Measurements from ENCODE around the gene CASTOR1. TPM values are rescaled to one million over a fixed set of nuclear protein-coding genes. Genes with fewer than 3 reads are reported as not detected.

CASTOR1 gene
- total RNA-seq, 1 experiment from 2014 or later: 16.0 TPM

DNA sequence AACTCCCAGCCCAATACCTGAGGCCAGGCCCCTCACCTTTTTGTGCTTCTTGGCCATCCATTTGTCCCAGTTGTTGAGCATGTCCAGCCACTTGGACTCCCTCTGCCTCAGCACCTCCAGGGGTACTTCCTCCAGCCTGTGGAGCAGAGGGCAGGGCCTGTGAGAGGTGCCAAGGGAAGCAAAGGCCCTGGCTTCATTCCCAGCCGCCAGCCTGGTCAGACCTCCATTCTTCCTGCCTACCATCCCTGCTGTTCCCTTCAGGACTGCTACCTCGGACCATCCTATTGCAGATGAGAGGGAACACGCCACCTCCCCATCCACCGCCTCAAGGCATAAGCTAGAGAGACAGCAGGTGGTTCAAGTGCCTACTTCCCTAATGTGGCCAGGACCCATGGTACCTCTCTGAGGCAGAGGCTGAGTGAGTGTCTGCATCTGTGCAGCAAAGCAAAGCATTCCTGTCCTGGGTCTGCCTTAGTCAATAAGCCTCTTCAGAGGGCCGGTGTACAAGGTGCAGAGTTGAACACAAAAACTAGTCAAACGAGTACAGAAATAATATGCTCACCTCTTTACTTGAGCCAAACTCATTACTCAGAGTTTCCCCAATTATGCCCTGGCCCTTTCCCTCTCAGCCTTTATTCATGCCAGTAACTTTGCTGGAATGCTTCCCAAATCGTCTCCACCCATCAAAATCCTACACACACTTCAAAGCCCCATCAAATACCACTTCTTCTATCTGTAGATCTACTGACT lies 15.4 kb upstream of the CASTOR1 start:
- Mint-ChIP-seq H3K36me3 (no peaks in the 10 kb centered on the region; the same call in 1 of the 2 replicates), H3K4me1 (no peaks in the 10 kb centered on the region), H3K4me3 (no peak overlapping the region), H3K27ac (no peak overlapping the region), H3K9me3 (no peaks in the 10 kb centered on the region), H3K27me3 (ENCODE audit: low read depth) (no peaks in the 10 kb centered on the region)
- no peak for ATAC-seq
- POLR2A ChIA-PET: no interaction called here
- CTCF ChIA-PET: interaction anchor here (0.5 to 7.9 kb wide), 3 partner anchors 16 to 83 kb away, joined by 3 to 57 read pairs (median 3); partner anchors contain the start of genes CASTOR1 and RNF215
- TF ChIP-seq NR2C2 (CRISPR knock-in tag; IDR thresholded peaks at IDR 0.05) (no peak), TP53 (CRISPR knock-in tag; IDR thresholded peaks at IDR 0.05) (no peak), CREB1 (CRISPR knock-in tag; IDR thresholded peaks at IDR 0.05) (no peak), RORB (CRISPR knock-in tag; IDR thresholded peaks at IDR 0.05) (no peak), CREM (CRISPR knock-in tag; IDR thresholded peaks at IDR 0.05) (no peak), ZNF396 (CRISPR knock-in tag; IDR thresholded peaks at IDR 0.05; ENCODE audit: borderline replicate concordance) (no peak), ZNF317 (CRISPR knock-in tag; IDR thresholded peaks at IDR 0.05; ENCODE audit: borderline replicate concordance, low read depth) (no peak), ZNF423 (CRISPR knock-in tag; IDR thresholded peaks at IDR 0.05) (no peak)
- TF ChIP-seq, protein P1, sequence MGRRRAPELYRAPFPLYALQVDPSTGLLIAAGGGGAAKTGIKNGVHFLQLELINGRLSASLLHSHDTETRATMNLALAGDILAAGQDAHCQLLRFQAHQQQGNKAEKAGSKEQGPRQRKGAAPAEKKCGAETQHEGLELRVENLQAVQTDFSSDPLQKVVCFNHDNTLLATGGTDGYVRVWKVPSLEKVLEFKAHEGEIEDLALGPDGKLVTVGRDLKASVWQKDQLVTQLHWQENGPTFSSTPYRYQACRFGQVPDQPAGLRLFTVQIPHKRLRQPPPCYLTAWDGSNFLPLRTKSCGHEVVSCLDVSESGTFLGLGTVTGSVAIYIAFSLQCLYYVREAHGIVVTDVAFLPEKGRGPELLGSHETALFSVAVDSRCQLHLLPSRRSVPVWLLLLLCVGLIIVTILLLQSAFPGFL (CRISPR knock-in tag; IDR thresholded peaks at IDR 0.05; ENCODE audit: borderline replicate concordance): no peak
- TF ChIP-seq, protein P2, sequence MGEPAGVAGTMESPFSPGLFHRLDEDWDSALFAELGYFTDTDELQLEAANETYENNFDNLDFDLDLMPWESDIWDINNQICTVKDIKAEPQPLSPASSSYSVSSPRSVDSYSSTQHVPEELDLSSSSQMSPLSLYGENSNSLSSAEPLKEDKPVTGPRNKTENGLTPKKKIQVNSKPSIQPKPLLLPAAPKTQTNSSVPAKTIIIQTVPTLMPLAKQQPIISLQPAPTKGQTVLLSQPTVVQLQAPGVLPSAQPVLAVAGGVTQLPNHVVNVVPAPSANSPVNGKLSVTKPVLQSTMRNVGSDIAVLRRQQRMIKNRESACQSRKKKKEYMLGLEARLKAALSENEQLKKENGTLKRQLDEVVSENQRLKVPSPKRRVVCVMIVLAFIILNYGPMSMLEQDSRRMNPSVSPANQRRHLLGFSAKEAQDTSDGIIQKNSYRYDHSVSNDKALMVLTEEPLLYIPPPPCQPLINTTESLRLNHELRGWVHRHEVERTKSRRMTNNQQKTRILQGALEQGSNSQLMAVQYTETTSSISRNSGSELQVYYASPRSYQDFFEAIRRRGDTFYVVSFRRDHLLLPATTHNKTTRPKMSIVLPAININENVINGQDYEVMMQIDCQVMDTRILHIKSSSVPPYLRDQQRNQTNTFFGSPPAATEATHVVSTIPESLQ (CRISPR knock-in tag; IDR thresholded peaks at IDR 0.05): no peak
- TF ChIP-seq, protein P3, sequence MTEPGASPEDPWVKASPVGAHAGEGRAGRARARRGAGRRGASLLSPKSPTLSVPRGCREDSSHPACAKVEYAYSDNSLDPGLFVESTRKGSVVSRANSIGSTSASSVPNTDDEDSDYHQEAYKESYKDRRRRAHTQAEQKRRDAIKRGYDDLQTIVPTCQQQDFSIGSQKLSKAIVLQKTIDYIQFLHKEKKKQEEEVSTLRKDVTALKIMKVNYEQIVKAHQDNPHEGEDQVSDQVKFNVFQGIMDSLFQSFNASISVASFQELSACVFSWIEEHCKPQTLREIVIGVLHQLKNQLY (CRISPR knock-in tag; IDR thresholded peaks at IDR 0.05): no peak
- no peak for DNase-seq (ENCODE audit: low spot score)

DNA sequence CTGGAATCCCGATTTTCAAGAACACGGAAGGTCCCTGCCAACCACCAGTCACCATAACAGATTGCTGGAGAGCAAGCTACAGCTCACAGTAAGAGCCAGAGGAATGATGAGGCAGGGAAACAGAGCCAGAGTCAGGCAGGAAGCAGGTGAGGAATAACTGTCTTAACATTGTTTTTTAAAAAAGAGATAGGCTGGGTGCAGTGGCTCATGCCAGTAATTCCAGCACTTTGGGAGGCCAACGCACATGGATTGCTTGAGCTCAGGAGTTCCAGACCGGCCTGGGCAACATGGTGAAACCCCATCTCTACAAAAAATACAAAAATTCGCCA lies 13.5 kb upstream of the CASTOR1 start:
- Mint-ChIP-seq H3K27ac (peak overlapping the region; percentile 58), H3K4me1 (no peaks in the 10 kb centered on the region), H3K36me3 (no peaks in the 10 kb centered on the region; the same call in 1 of the 2 replicates), H3K27me3 (ENCODE audit: low read depth) (no peaks in the 10 kb centered on the region), H3K4me3 (no peak overlapping the region), H3K9me3 (no peaks in the 10 kb centered on the region)
- no peak for ATAC-seq
- CTCF ChIA-PET: interaction anchor here (0.6 to 7.9 kb wide), 5 partner anchors 14 to 933 kb away, joined by 3 to 57 read pairs (median 4); partner anchors contain the start of genes CASTOR1 and RNF215
- DNase-seq (ENCODE audit: low spot score): no peak
- POLR2A ChIA-PET: no interaction called here
- no peak for TF ChIP-seq MYBL2 (CRISPR knock-in tag; IDR thresholded peaks at IDR 0.05)
- TF ChIP-seq GTF2I (CRISPR knock-in tag; conservative IDR thresholded peaks at IDR 0.05): no peak
- TF ChIP-seq, protein P4, sequence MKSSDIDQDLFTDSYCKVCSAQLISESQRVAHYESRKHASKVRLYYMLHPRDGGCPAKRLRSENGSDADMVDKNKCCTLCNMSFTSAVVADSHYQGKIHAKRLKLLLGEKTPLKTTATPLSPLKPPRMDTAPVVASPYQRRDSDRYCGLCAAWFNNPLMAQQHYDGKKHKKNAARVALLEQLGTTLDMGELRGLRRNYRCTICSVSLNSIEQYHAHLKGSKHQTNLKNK (CRISPR knock-in tag; IDR thresholded peaks at IDR 0.05): no peak
- TF ChIP-seq, protein P5, sequence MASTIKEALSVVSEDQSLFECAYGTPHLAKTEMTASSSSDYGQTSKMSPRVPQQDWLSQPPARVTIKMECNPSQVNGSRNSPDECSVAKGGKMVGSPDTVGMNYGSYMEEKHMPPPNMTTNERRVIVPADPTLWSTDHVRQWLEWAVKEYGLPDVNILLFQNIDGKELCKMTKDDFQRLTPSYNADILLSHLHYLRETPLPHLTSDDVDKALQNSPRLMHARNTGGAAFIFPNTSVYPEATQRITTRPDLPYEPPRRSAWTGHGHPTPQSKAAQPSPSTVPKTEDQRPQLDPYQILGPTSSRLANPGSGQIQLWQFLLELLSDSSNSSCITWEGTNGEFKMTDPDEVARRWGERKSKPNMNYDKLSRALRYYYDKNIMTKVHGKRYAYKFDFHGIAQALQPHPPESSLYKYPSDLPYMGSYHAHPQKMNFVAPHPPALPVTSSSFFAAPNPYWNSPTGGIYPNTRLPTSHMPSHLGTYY (CRISPR knock-in tag; IDR thresholded peaks at IDR 0.05): no peak
- TF ChIP-seq ATF1 (CRISPR knock-in tag; IDR thresholded peaks at IDR 0.05): no peak
- no peak for TF ChIP-seq KAT7 (CRISPR knock-in tag; IDR thresholded peaks at IDR 0.05; ENCODE audit: borderline replicate concordance)
- no peak for TF ChIP-seq ZNF317 (CRISPR knock-in tag; IDR thresholded peaks at IDR 0.05; ENCODE audit: borderline replicate concordance, low read depth)
- TF ChIP-seq, protein P6, sequence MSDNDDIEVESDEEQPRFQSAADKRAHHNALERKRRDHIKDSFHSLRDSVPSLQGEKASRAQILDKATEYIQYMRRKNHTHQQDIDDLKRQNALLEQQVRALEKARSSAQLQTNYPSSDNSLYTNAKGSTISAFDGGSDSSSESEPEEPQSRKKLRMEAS (CRISPR knock-in tag; IDR thresholded peaks at IDR 0.05): no peak
